Natural killer cell (primary cell): ENCODE data around the gene ZNF543. TPM values are rescaled to one million over a fixed set of nuclear protein-coding genes. Genes with fewer than 3 reads are reported as not detected.

ENCODE experiments used
- ATAC-seq, 3 donors: fragments of 150-1000 bp in 2 of 3; fragments of 200-7000 bp in 1 of 3; cut with Tn5 transposase; 1 replicate in 1 of 3; 2 replicates in 2 of 3; pipeline ENCODE4 v1.10.0; 2021; ENCODE audit warnings: mild to moderate bottlenecking in 2 of 3, moderate library complexity in 2 of 3
- DNase-seq, 2 donors: peaks; one replicate each; pipeline versions ENCODE4 v3.0.0 to v3.0.0-alpha.2; 2013 to 2021; ENCODE audit warnings: mixed read lengths in 1 of 2
- H3K27ac ChIP-seq: one replicate; pipeline ENCODE4 v1.5.1; 2013; ENCODE audit warnings: mild to moderate bottlenecking, low read length
- H3K27me3 ChIP-seq: one replicate; pipeline ENCODE4 v1.6.1; 2013; ENCODE audit warnings: low read length; ENCODE audit not compliant: control insufficient read depth, insufficient read depth
- H3K36me3 ChIP-seq: one replicate; pipeline ENCODE4 v1.6.1; 2013; ENCODE audit warnings: low read length; ENCODE audit not compliant: control insufficient read depth, insufficient read depth
- H3K4me1 ChIP-seq: one replicate; pipeline ENCODE4 v1.6.1; 2013; ENCODE audit warnings: low read length; ENCODE audit not compliant: control insufficient read depth, insufficient read depth
- H3K4me3 ChIP-seq: one replicate; pipeline ENCODE4 v1.5.1; 2013; ENCODE audit warnings: low read length
- H3K9me3 ChIP-seq: one replicate; pipeline ENCODE4 v1.6.1; 2013; ENCODE audit warnings: low read length; ENCODE audit not compliant: control insufficient read depth, insufficient read depth
- H3K27ac Mint-ChIP-seq, 2 donors: one replicate each; pipeline ENCODE4 v1.8.0; 2022; ENCODE audit warnings: mild to moderate bottlenecking in 2 of 2, mixed read lengths in 2 of 2, moderate library complexity in 1 of 2
- H3K27me3 Mint-ChIP-seq, 2 donors: one replicate each; pipeline ENCODE4 v1.8.0; 2022; ENCODE audit warnings: low read depth in 2 of 2, mixed read lengths in 2 of 2
- H3K36me3 Mint-ChIP-seq: one replicate; pipeline ENCODE4 v1.8.0; 2022; ENCODE audit warnings: mixed read lengths
- H3K4me1 Mint-ChIP-seq, 2 donors: one replicate each; pipeline ENCODE4 v1.8.0; 2022; ENCODE audit warnings: mixed read lengths in 2 of 2
- H3K4me3 Mint-ChIP-seq: one replicate; pipeline ENCODE4 v1.8.0; 2022; ENCODE audit warnings: mild to moderate bottlenecking, moderate library complexity, mixed read lengths
- H3K9me3 Mint-ChIP-seq, 2 donors: one replicate each; pipeline ENCODE4 v1.8.0; 2022; ENCODE audit warnings: mixed read lengths in 2 of 2
- WGBS: methylation state at CpG from one replicate; pipeline ENCODE4 v1.1.7; 2013; ENCODE audit warnings: missing lambda C conversion rate; ENCODE audit not compliant: insufficient coverage; 5-methylcytosine and 5-hydroxymethylcytosine counted together
- intact Hi-C: fragments of 100-400 bp; cut with micrococcal nuclease; formaldehyde crosslinking; loops from one replicate; pipeline ENCODE4 v1.14.2; 2022
- total RNA-seq, 4 donors: library from RNA; stranded (reverse); fragments of 120-200 nt in 1 of 4; gene quantifications; one replicate each; pipeline versions ENCODE4 v1.2.3 to v1.2.4, GENCODE V29; 2013 to 2022
- TF ChIP-seq, protein P1 (sequence below): fragments of 200-600 bp; IDR thresholded peaks from one replicate; pipeline ENCODE4 v1.8.0; 2022; ENCODE audit warnings: antibody characterized with exemption

The ZNF543 gene
- total RNA-seq, 3 donors from 2014 or later (not counting 1 experiment from before 2014, with no cell fraction given) = 4.7 to 7.2 (median 5.9) TPM

DNA sequence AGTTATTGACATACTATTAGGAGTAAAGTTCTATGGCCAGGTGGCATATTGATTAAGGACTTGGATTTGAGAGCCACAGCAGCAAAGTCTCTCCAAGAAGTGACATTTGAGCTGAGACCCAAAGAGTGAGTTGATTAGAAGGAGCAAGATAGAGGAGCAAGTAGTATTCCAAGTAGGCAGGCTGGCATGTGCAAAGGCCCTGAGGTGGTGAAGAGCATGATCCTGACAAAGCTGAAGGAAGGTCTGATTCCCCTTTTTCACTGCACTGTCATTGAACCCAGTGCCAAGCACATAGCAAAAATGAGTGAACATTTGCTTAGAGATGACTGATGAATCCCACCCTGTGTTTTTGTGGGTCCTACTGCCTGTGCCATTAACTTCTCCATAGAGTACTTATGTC is 4.7 kb downstream of the ZNF543 start:
- Histone ChIP-seq H3K4me3 (no peak overlapping the region), H3K4me1 (peaks cover 20% of the 10 kb centered on the region), H3K9me3 (peaks cover 19% of the 10 kb centered on the region), H3K36me3 (peaks cover 46% of the 10 kb centered on the region), H3K27ac (no peak overlapping the region), H3K27me3 (no peaks in the 10 kb centered on the region)
- peaks cover 43% of the 10 kb centered on the region for H3K36me3 Mint-ChIP-seq
- H3K27ac Mint-ChIP-seq = no peak overlapping the region
- TF ChIP-seq, protein P1, sequence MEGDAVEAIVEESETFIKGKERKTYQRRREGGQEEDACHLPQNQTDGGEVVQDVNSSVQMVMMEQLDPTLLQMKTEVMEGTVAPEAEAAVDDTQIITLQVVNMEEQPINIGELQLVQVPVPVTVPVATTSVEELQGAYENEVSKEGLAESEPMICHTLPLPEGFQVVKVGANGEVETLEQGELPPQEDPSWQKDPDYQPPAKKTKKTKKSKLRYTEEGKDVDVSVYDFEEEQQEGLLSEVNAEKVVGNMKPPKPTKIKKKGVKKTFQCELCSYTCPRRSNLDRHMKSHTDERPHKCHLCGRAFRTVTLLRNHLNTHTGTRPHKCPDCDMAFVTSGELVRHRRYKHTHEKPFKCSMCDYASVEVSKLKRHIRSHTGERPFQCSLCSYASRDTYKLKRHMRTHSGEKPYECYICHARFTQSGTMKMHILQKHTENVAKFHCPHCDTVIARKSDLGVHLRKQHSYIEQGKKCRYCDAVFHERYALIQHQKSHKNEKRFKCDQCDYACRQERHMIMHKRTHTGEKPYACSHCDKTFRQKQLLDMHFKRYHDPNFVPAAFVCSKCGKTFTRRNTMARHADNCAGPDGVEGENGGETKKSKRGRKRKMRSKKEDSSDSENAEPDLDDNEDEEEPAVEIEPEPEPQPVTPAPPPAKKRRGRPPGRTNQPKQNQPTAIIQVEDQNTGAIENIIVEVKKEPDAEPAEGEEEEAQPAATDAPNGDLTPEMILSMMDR = no peak
- H3K27me3 Mint-ChIP-seq = no peaks in the 10 kb centered on the region
- intact Hi-C loops = no loop called here
- DNase-seq (no peak), ATAC-seq (no peak)
- H3K4me1 Mint-ChIP-seq = peaks cover 22 to 29% of the 10 kb centered on the region in 2 donors
- H3K4me3 Mint-ChIP-seq = no peak overlapping the region
- H3K9me3 Mint-ChIP-seq = no peaks in the 10 kb centered on the region

DNA sequence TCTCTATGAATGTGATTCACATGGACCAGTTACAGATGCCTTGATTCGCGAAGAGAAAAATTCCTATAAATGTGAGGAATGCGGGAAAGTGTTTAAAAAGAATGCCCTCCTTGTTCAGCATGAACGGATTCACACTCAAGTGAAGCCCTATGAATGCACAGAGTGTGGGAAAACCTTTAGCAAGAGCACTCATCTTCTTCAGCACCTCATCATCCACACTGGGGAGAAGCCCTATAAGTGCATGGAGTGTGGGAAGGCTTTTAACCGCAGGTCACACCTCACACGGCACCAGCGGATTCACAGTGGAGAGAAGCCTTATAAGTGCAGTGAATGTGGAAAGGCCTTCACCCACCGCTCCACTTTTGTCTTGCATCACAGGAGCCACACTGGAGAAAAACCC is 7.7 kb downstream of the ZNF543 start:
- H3K4me3 Mint-ChIP-seq = no peak overlapping the region
- no peak overlapping the region for H3K4me3 ChIP-seq
- 97% methylated on average over 6 of the region's 8 CpGs for WGBS
- DNase-seq = no peak
- no peak for ATAC-seq
- no peak overlapping the region for H3K27ac Mint-ChIP-seq
- peaks cover 23% of the 10 kb centered on the region for H3K9me3 ChIP-seq
- intact Hi-C loops = no loop called here
- no peaks in the 10 kb centered on the region for H3K27me3 Mint-ChIP-seq
- no peak overlapping the region for H3K27ac ChIP-seq
- peaks cover 43% of the 10 kb centered on the region for H3K36me3 Mint-ChIP-seq
- TF ChIP-seq, protein P1 = no peak
- H3K27me3 ChIP-seq = no peaks in the 10 kb centered on the region
- peaks cover 46% of the 10 kb centered on the region for H3K36me3 ChIP-seq
- H3K4me1 ChIP-seq = no peaks in the 10 kb centered on the region
- H3K9me3 Mint-ChIP-seq = peaks cover 0 to 3% of the 10 kb centered on the region in 2 donors
- peaks cover 0 to under 1% of the 10 kb centered on the region in 2 donors for H3K4me1 Mint-ChIP-seq

DNA sequence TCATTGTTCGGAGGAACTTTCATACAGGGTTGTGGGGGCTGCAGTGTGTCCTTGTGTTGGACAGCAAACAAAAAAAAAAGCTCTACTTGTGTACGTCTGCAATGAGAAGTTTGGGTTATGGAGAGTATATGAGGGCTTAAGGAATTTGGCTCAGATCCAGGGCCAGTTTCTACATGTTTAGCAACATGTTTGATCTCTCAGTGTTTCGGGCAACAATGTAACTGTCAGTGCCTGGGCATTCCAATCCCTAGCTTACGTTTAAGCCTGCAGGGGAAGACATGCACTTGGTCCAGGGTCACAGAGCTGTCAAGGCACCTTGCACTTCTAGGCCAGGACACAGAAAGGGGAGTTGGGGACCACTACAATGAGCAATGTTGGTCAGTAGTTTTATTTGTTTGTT is 13.9 kb downstream of the ZNF543 start:
- Histone ChIP-seq H3K36me3 (peaks cover under 1% of the 10 kb centered on the region), H3K4me1 (no peaks in the 10 kb centered on the region), H3K27me3 (no peaks in the 10 kb centered on the region), H3K4me3 (no peak overlapping the region), H3K27ac (no peak overlapping the region), H3K9me3 (peaks cover 4% of the 10 kb centered on the region)
- H3K4me1 Mint-ChIP-seq = no peaks in the 10 kb centered on the region
- H3K36me3 Mint-ChIP-seq = peaks cover under 1% of the 10 kb centered on the region
- intact Hi-C loops = no loop called here
- peaks cover 2 to 3% of the 10 kb centered on the region in 2 donors for H3K9me3 Mint-ChIP-seq
- no peaks in the 10 kb centered on the region for H3K27me3 Mint-ChIP-seq
- ATAC-seq = no peak
- WGBS = 97% methylated on average over 4 of the region's 4 CpGs
- DNase-seq = no peak
- no peak overlapping the region for H3K4me3 Mint-ChIP-seq
- no peak overlapping the region for H3K27ac Mint-ChIP-seq
- TF ChIP-seq, protein P1 = no peak

GRCh38 chr19:57338877-57339276 is 18.6 kb downstream of the ZNF543 start:
- H3K36me3 Mint-ChIP-seq = no peaks in the 10 kb centered on the region
- Histone ChIP-seq H3K9me3 (no peaks in the 10 kb centered on the region), H3K27me3 (no peaks in the 10 kb centered on the region), H3K36me3 (no peaks in the 10 kb centered on the region), H3K27ac (no peak overlapping the region), H3K4me1 (no peaks in the 10 kb centered on the region), H3K4me3 (no peak overlapping the region)
- H3K9me3 Mint-ChIP-seq = peaks cover 0 to 4% of the 10 kb centered on the region in 2 donors
- DNase-seq (no peak), ATAC-seq (no peak)
- TF ChIP-seq, protein P1 = no peak
- intact Hi-C loops = no loop called here
- 76% methylated on average over 3 of the region's 3 CpGs for WGBS
- no peaks in the 10 kb centered on the region for H3K4me1 Mint-ChIP-seq
- H3K27ac Mint-ChIP-seq = no peak overlapping the region
- H3K4me3 Mint-ChIP-seq = no peak overlapping the region
- H3K27me3 Mint-ChIP-seq = no peaks in the 10 kb centered on the region
